Pancreas (tissue), 10 donors: Measurements from ENCODE around the gene ITGB3BP. TPM values are rescaled to one million over a fixed set of nuclear protein-coding genes. Genes with fewer than 3 reads are reported as not detected.
A peak's percentile ranks its signal among the peaks of the same experiment; 100 is the strongest.

Source experiments
- ATAC-seq, 4 donors: fragments of 200-7000 bp; cut with Tn5 transposase; one replicate each; pipeline versions ENCODE4 v1.8.0 to v1.9.1; 2020; ENCODE audit warnings: mild to moderate bottlenecking in 4 of 4, moderate library complexity in 4 of 4
- DNase-seq, 6 donors: peaks; one replicate each; pipeline ENCODE4 v3.0.0-alpha.2; 2020
- FAIRE-seq: peaks from 2 replicates; lab custom pipeline; 2012; peaks lifted over from hg19 to GRCh38; lab: Jason Lieb, UNC
- H3K27ac ChIP-seq, 4 donors: fragments of 200-600 bp; sonication (generic); 1 replicate in 3 of 4; 2 replicates in 1 of 4; pipeline versions ENCODE4 v1.5.0 to v1.8.0; 2020
- H3K27me3 ChIP-seq, 4 donors: fragments of 200-600 bp; one replicate each; pipeline ENCODE4 v1.8.0; 2021
- H3K36me3 ChIP-seq, 3 donors: fragments of 200-600 bp; sonication (generic) in 1 of 3; one replicate each; pipeline versions ENCODE4 v1.5.0 to v1.8.0; 2020 to 2021
- H3K4me1 ChIP-seq, 3 donors: fragments of 200-600 bp; one replicate each; pipeline ENCODE4 v1.8.0; 2021
- H3K4me3 ChIP-seq, 4 donors: fragments of 200-600 bp; sonication (generic) in 2 of 4; one replicate each; pipeline versions ENCODE4 v1.5.0 to v1.8.0; 2020 to 2021
- H3K9me3 ChIP-seq, 4 donors: fragments of 200-600 bp; one replicate each; pipeline ENCODE4 v1.8.0; 2021
- WGBS, 2 donors: extraction: QIAGEN DNeasy Blood & Tissue Kit; methylation state at CpG; one replicate each; pipeline ENCODE4 v1.1.7; 2013; 5-methylcytosine and 5-hydroxymethylcytosine counted together
- intact Hi-C, 3 donors: fragments of 100-400 bp; cut with DNase I; formaldehyde crosslinking; loops; one replicate each; pipeline versions ENCODE4 v1.11.1 to v1.14.2; 2022
- polyA plus RNA-seq, 2 donors: library from polyadenylated mRNA; stranded (reverse); fragments of 200-250 nt; gene quantifications; one replicate each; pipeline ENCODE4 v1.2.3, GENCODE V29; 2013
- total RNA-seq, 6 donors: library from RNA; stranded (reverse); fragmentation: NEBNext Ultra II Directional in 4 of 6; extraction: Animal tissue kit (Norgen Biotek cat#: 25700) in 4 of 6; gene quantifications; one replicate each; pipeline versions ENCODE4 v1.2.1 to v1.2.4, GENCODE V29; 2021 to 2023
- TF ChIP-seq, protein P1 (sequence below), 4 donors: fragments of 200-600 bp; sonication (generic) in 3 of 4; IDR thresholded peaks; one replicate each; pipeline versions ENCODE4 v1.5.0 to v1.8.0; 2021; ENCODE audit warnings: antibody characterized with exemption in 4 of 4
- donor health status: healthy with polysubstance abuse.
- donor health status: DM: no; HTN: no; CAD: no; lungs with moderate emphysema.
- donor health status: DM: no; HTN: no; CAD: no.
- donor health status: control.
- donor health status: control.
- donor health status: Bipolar disorder and iron deficiency.
- donor health status: DM: yes; HTN: yes; CAD: no.
- donor health status: DM: no; HTN: no; CAD: no.
- donor health status: DM: no; HTN: no; CAD: no.
- donor health status: DM: yes; HTN: yes; CAD: no.

The ITGB3BP gene
- total and polyA plus RNA-seq, 8 donors: 4.3 to 18.0 (median 8.0) TPM

DNA sequence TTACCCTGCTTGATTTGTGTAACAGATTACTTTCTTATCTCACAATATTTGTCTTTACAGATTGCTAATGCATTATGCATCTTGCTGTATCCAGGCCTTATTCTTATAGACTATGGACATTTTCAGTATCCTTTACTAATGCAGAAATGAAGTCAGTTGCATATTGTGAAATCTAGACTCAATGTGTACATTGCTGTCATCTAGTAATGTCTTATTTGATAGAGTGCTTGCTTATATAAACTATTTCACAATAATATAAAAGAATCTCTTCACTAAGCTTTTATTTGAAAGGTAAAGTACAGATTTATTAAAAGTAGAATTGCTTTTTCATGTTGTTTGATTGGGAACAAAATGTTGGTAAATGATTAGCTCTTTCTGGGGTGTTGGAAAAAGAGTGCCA is 116.0 kb downstream of the ITGB3BP start:
- no peaks in the 10 kb centered on the region for H3K27me3 ChIP-seq
- peaks cover 0 to 7% (median 4%) of the 10 kb centered on the region in 3 donors for H3K4me1 ChIP-seq
- H3K36me3 ChIP-seq: no peaks in the 10 kb centered on the region
- no peak overlapping the region for H3K27ac ChIP-seq
- ATAC-seq (no peak), FAIRE-seq (peak; percentile 34), DNase-seq (no peak)
- H3K4me3 ChIP-seq: no peak overlapping the region
- TF ChIP-seq, protein P1, sequence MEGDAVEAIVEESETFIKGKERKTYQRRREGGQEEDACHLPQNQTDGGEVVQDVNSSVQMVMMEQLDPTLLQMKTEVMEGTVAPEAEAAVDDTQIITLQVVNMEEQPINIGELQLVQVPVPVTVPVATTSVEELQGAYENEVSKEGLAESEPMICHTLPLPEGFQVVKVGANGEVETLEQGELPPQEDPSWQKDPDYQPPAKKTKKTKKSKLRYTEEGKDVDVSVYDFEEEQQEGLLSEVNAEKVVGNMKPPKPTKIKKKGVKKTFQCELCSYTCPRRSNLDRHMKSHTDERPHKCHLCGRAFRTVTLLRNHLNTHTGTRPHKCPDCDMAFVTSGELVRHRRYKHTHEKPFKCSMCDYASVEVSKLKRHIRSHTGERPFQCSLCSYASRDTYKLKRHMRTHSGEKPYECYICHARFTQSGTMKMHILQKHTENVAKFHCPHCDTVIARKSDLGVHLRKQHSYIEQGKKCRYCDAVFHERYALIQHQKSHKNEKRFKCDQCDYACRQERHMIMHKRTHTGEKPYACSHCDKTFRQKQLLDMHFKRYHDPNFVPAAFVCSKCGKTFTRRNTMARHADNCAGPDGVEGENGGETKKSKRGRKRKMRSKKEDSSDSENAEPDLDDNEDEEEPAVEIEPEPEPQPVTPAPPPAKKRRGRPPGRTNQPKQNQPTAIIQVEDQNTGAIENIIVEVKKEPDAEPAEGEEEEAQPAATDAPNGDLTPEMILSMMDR (IDR thresholded peaks at IDR 0.05): no peak
- H3K9me3 ChIP-seq: no peaks in the 10 kb centered on the region
- intact Hi-C loops: no loop called here

DNA sequence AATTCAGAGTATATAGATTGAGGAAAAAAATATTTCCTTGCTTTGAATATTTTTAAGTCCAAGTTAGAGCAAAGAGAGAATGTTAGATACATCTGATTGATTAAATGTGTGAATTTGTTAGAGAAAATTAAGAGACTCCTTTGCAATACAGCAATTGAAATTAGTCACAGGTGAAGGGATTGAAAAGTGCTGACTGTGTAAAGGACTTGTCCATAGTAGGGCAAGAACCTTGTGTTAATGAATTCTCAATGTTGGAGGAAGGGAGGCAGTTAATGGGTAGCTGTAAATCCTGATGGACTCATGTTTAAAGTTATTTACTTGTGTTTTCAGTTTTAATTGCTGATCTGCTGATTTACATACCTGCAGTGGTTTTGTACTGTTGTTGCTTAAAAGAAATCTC is 117.0 kb downstream of the ITGB3BP start:
- no peak for DNase-seq

DNA sequence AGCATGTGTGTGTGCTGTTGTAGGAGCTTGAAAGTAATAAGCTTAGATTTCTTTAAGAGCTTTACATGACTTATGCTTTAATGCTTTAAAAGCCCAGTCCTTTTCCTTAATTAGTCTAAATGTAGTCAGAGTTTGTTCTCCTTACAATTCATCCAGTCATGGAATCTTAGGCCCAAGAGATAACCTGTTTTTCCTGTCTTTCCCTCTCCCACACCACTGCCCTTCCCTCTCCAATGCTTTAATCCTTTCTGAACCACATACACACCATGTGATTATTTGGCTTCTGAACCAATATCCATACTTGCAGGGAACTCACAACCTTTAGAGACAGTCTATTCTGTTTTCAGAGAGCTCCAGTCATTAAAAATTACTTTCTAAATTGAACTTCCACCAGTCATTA is 118.0 kb downstream of the ITGB3BP start:
- no peak for FAIRE-seq
- intact Hi-C loops: no loop called here
- Histone ChIP-seq H3K9me3 (no peaks in the 10 kb centered on the region), H3K27me3 (no peaks in the 10 kb centered on the region), H3K4me1 (peaks cover 0 to 7% (median 4%) of the 10 kb centered on the region in 3 donors), H3K4me3 (no peak overlapping the region), H3K27ac (no peak overlapping the region), H3K36me3 (no peaks in the 10 kb centered on the region)
- TF ChIP-seq, protein P1 (IDR thresholded peaks at IDR 0.05): no peak
- ATAC-seq: no peak
- no peak for DNase-seq

More for the DNA sequence above, 117.0 kb downstream of the ITGB3BP start:
- H3K27ac ChIP-seq: no peak overlapping the region
- TF ChIP-seq, protein P1 (IDR thresholded peaks at IDR 0.05): no peak
- H3K4me1 ChIP-seq: peaks cover 0 to 7% (median 4%) of the 10 kb centered on the region in 3 donors
- H3K4me3 ChIP-seq: no peak overlapping the region
- H3K27me3 ChIP-seq: no peaks in the 10 kb centered on the region
- intact Hi-C loops: no loop called here
- FAIRE-seq (no peak), ATAC-seq (no peak)
- no peaks in the 10 kb centered on the region for H3K9me3 ChIP-seq
- H3K36me3 ChIP-seq: no peaks in the 10 kb centered on the region

DNA sequence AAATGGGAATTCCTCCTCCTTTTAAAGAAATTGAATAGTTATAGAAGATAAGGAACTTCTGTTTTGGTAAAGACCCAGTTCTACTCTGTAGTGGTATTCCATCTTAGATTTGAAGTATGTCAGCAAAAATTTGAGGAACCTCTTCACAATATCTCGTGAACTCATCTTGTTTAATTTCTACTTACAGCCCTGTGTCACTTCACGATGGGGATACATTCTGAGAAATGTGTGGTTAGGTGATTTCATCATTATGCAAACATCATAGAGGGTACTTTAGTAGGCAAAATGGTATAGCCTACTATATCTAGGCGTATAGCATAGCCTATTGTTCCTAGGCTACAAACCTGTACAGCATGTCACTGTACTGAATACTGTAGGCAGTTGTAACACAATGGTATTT is 119.6 kb downstream of the ITGB3BP start:
- ATAC-seq: no peak
- no peaks in the 10 kb centered on the region for H3K27me3 ChIP-seq
- H3K27ac ChIP-seq: no peak overlapping the region
- intact Hi-C loops: no loop called here
- no peaks in the 10 kb centered on the region for H3K36me3 ChIP-seq
- TF ChIP-seq, protein P1 (IDR thresholded peaks at IDR 0.05): no peak
- H3K9me3 ChIP-seq: no peaks in the 10 kb centered on the region
- peaks cover 0 to 7% (median 4%) of the 10 kb centered on the region in 3 donors for H3K4me1 ChIP-seq
- H3K4me3 ChIP-seq: no peak overlapping the region
- DNase-seq: no peak
- 62 to 79% methylated on average over 3 of the region's 3 CpGs for WGBS, 2 donors
- no peak for FAIRE-seq

DNA sequence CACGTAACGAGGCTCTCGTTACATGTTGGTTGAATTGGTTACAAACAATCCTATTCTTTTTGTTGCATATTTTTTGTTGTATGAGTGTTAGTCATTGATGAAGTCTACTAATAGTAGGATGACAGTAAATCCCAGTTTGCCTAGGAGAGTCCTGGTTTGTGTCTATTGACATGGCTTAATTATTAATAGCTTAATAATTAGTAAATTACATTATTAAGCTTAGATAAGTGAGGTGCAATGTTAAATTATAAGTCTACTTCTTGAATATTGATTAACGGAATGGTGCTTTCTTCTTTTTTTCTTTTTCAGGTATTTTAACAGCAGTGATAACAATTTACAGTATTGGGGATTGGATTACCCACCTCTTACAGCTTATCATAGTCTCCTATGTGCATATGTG is 121.1 kb downstream of the ITGB3BP start:
- peaks cover 0 to under 1% (median 0%) of the 10 kb centered on the region in 3 donors for H3K4me1 ChIP-seq
- FAIRE-seq: no peak
- WGBS, 2 donors: 73 to 99% methylated on average over 4 of the region's 4 CpGs

More for the DNA sequence above, 121.1 kb downstream of the ITGB3BP start:
- intact Hi-C loops: no loop called here
- Histone ChIP-seq H3K27me3 (no peaks in the 10 kb centered on the region), H3K27ac (no peak overlapping the region), H3K36me3 (no peaks in the 10 kb centered on the region), H3K9me3 (no peaks in the 10 kb centered on the region), H3K4me3 (no peak overlapping the region)
- no peak for ATAC-seq
- no peak for DNase-seq
- TF ChIP-seq, protein P1 (IDR thresholded peaks at IDR 0.05): no peak

Other genes with a start within 250 kb of the ITGB3BP start
- under 1 TPM in 2 of 6 donors, not detected in 4; 0.09 TPM for gene FOXD3, start 200.7 kb downstream of the ITGB3BP start, total RNA-seq
- gene FOXD3, start 200.7 kb downstream of the ITGB3BP start, polyA plus RNA-seq: under 1 TPM in 1 of 2 donors, not detected in 1; 0.21 TPM
- 1 to 10 TPM; 3.1 to 8.8 (median 4.4) TPM for gene ALG6, start 155.6 kb downstream of the ITGB3BP start, total RNA-seq
- 10 to 100 TPM in 1 of 2 donors, 1 to 10 TPM in 1; 8.7 to 11.5 TPM for gene ALG6, start 155.6 kb downstream of the ITGB3BP start, polyA plus RNA-seq
- 1 to 10 TPM; 2.0 to 4.5 (median 3.2) TPM for gene EFCAB7, start 300 bp upstream of the ITGB3BP start, total RNA-seq
- 1 to 10 TPM; 3.6 TPM for gene EFCAB7, start 300 bp upstream of the ITGB3BP start, polyA plus RNA-seq
- gene PGM1, start 70.2 kb upstream of the ITGB3BP start, total RNA-seq: 100 to 1,000 TPM in 1 of 6 donors, 10 to 100 TPM in 5; 55.6 to 106 (median 68.0) TPM
- gene PGM1, start 70.2 kb upstream of the ITGB3BP start, polyA plus RNA-seq: 10 to 100 TPM; 19.8 to 21.7 TPM